CD4-positive, CD25-positive, alpha-beta regulatory T cell (primary cell): ENCODE results near the gene ARID1B. TPM values are rescaled to one million over a fixed set of nuclear protein-coding genes. Genes with fewer than 3 reads are reported as not detected.

Source experiments
- ATAC-seq, 2 donors: fragments of 150-1000 bp; cut with Tn5 transposase; one replicate each; pipeline ENCODE4 v1.10.0; 2021; ENCODE audit warnings: low read depth in 2 of 2, moderate number of reproducible peaks in 2 of 2, moderate library complexity in 1 of 2
- DNase-seq, 3 donors: peaks; one replicate each; pipeline versions ENCODE4 v3.0.0 to v3.0.0-alpha.2; 2012 to 2022; ENCODE audit warnings: mixed read lengths in 1 of 3
- H3K27ac ChIP-seq: one replicate; pipeline ENCODE4 v1.7.0; 2013; ENCODE audit warnings: mild to moderate bottlenecking, low read length; ENCODE audit not compliant: insufficient read depth, poor library complexity, severe bottlenecking
- H3K27me3 ChIP-seq: one replicate; pipeline ENCODE4 v1.7.0; 2013; ENCODE audit warnings: low read length; ENCODE audit not compliant: control insufficient read depth, insufficient read depth
- H3K36me3 ChIP-seq: one replicate; pipeline ENCODE4 v1.7.0; 2013; ENCODE audit warnings: mild to moderate bottlenecking, low read length, moderate library complexity; ENCODE audit not compliant: control insufficient read depth, insufficient read depth
- H3K4me1 ChIP-seq: 2 replicates; pipeline ENCODE4 v1.7.0; 2013; ENCODE audit warnings: mild to moderate bottlenecking, low read length; ENCODE audit not compliant: insufficient read depth, control insufficient read depth, poor library complexity, severe bottlenecking
- H3K4me3 ChIP-seq: one replicate; pipeline ENCODE4 v1.7.0; 2013; ENCODE audit warnings: low read depth, mild to moderate bottlenecking, low read length, moderate library complexity
- H3K9me3 ChIP-seq, 2 experiments: 1 replicate in 1 of 2; 2 replicates in 1 of 2; pipeline ENCODE4 v1.7.0; 2013; ENCODE audit warnings: low read length in 2 of 2, mild to moderate bottlenecking in 1 of 2, moderate library complexity in 1 of 2; ENCODE audit not compliant: control insufficient read depth in 2 of 2
- H3K27ac Mint-ChIP-seq, 3 donors: one replicate each; pipeline ENCODE4 v1.8.0; 2020 to 2022; ENCODE audit warnings: mild to moderate bottlenecking in 3 of 3, mixed read lengths in 3 of 3, moderate library complexity in 2 of 3
- H3K27me3 Mint-ChIP-seq: one replicate; pipeline ENCODE4 v1.8.0; 2022; ENCODE audit warnings: mild to moderate bottlenecking, mixed read lengths
- H3K36me3 Mint-ChIP-seq: one replicate; pipeline ENCODE4 v1.8.0; 2020; ENCODE audit warnings: mixed read lengths
- H3K4me1 Mint-ChIP-seq, 4 donors: one replicate each; pipeline ENCODE4 v1.8.0; 2020 to 2022; ENCODE audit warnings: mixed read lengths in 4 of 4, mild to moderate bottlenecking in 1 of 4
- H3K4me3 Mint-ChIP-seq, 4 donors: one replicate each; pipeline ENCODE4 v1.8.0; 2020 to 2022; ENCODE audit warnings: mild to moderate bottlenecking in 4 of 4, mixed read lengths in 4 of 4, moderate library complexity in 3 of 4
- H3K9me3 Mint-ChIP-seq, 7 donors: one replicate each; pipeline ENCODE4 v1.8.0; 2020 to 2022; ENCODE audit warnings: mixed read lengths in 7 of 7, mild to moderate bottlenecking in 3 of 7, moderate library complexity in 2 of 7
- polyA plus RNA-seq, 4 donors: library from polyadenylated mRNA; unstranded; fragments of 300-500 nt; fragmentation: Illumina TruSeq; gene quantifications; one replicate each; pipeline ENCODE4 v1.2.3, GENCODE V29; 2021
- total RNA-seq: library from RNA; stranded (reverse); gene quantifications from one replicate; pipeline ENCODE4 v1.2.3, GENCODE V29; 2022

ARID1B gene
- total and polyA plus RNA-seq, 5 donors from 2014 or later = 9.8 to 186 (median 12.4) TPM

- ATAC-seq = no peak
- DNase-seq = no peak
- H3K27me3 Mint-ChIP-seq = no peaks in the 10 kb centered on the region
- H3K4me3 Mint-ChIP-seq = no peak overlapping the region
- H3K9me3 Mint-ChIP-seq = no peaks in the 10 kb centered on the region
- peaks cover 4 to 20% (median 10%) of the 10 kb centered on the region in 4 donors for H3K4me1 Mint-ChIP-seq
- no peaks in the 10 kb centered on the region for H3K27me3 ChIP-seq
- no peak overlapping the region for H3K27ac ChIP-seq
- H3K36me3 Mint-ChIP-seq = peaks cover 39% of the 10 kb centered on the region
- peaks cover 4% of the 10 kb centered on the region for H3K4me1 ChIP-seq
- peaks cover 78% of the 10 kb centered on the region for H3K36me3 ChIP-seq
- H3K9me3 ChIP-seq = no peaks in the 10 kb centered on the region
- peak overlapping the region in 2 of 3 donors; percentile 29 to 76 for H3K27ac Mint-ChIP-seq
- no peak overlapping the region for H3K4me3 ChIP-seq
Measured at GRCh38 chr6:157185171-157185570, 408.0 kb downstream of the ARID1B start.

DNA sequence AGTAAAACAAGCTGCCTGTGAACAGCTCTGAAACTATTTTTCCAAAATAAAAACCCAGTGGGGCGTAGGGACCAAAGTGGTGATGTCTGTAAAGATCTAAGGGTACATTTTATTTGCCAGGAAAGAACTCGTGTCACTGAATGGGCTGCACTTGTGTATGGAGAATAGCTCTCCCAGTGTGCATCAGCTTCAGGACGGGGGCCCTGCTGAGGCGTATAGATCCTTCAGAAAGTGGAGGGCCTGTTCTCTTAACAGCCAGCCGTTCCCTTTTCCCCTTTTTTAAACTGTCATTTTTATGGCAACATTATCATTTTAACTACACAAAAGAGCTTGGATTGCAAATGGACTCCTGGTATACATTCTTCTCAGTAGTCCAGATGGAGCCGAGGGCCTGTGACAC is 408.8 kb downstream of the ARID1B start:
- Mint-ChIP-seq H3K4me1 (peaks cover 4 to 20% (median 14%) of the 10 kb centered on the region in 4 donors), H3K36me3 (peaks cover 47% of the 10 kb centered on the region), H3K27ac (peak overlapping the region in 1 of 3 donors; percentile 69)

GRCh38 chr6:157186785-157187181 is 409.6 kb downstream of the ARID1B start:
- no peak overlapping the region for H3K4me3 ChIP-seq

More for the DNA sequence above, 408.8 kb downstream of the ARID1B start:
- Histone ChIP-seq H3K27ac (no peak overlapping the region), H3K36me3 (peaks cover 82% of the 10 kb centered on the region), H3K9me3 (no peaks in the 10 kb centered on the region), H3K4me3 (no peak overlapping the region), H3K4me1 (peaks cover 4% of the 10 kb centered on the region), H3K27me3 (no peaks in the 10 kb centered on the region)
- ATAC-seq (no peak), DNase-seq (no peak)
- Mint-ChIP-seq H3K27me3 (no peaks in the 10 kb centered on the region), H3K9me3 (no peaks in the 10 kb centered on the region), H3K4me3 (no peak overlapping the region)

DNA sequence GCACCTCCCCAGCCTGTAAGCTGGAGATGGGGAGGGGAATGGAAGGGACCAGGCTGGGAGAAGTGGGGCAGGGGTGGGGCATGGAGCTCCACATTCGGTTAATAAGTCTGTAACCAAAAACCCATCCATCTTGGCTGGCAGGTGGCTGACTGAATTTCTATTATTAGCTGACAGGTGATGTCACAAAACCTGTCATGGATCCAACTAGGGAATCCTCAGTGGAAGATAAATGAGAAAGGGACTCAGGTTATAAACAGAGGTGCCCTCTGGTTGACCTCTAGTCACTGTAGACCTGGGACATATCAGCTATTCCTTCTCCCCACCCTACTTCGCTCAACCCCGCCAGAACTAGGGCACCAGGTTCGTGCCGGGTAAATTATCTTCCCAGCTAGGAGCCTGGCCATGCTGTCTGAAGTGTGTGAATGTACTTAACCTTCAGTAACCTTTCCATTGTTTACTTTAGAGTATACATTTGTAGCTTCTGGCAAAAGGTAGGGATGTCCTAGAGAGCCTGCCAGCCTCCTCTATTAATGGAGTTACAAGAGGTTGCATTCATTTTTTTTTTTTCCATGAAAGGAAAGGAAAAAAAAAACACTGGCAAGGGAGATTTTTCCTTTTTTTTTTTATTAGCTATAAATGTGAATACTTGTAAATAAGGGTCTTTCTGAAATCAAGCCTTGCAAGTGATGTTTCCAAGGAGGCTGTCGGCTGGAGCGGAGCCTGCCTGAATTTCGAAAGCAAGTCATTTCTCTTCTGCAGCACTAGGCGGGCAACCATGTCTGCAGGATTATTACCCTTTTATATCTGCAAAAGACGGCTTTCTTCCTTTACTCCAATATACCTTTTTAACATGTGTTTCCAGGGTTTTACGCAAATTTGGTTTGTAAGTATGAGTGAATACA is 410.3 kb downstream of the ARID1B start:
- Mint-ChIP-seq H3K27ac (peak overlapping the region in 1 of 3 donors; percentile 42), H3K4me3 (no peak overlapping the region)

More at GRCh38 chr6:157186785-157187181, 409.6 kb downstream of the ARID1B start:
- peaks cover 4% of the 10 kb centered on the region for H3K4me1 ChIP-seq
- peaks cover 4 to 22% (median 17%) of the 10 kb centered on the region in 4 donors for H3K4me1 Mint-ChIP-seq
- peak overlapping the region in 1 of 3 donors; percentile 42 for H3K27ac Mint-ChIP-seq
- no peaks in the 10 kb centered on the region for H3K9me3 ChIP-seq
- no peaks in the 10 kb centered on the region for H3K27me3 ChIP-seq
- DNase-seq = peak in 1 of 3 donors; percentile 20
- no peaks in the 10 kb centered on the region for H3K27me3 Mint-ChIP-seq
- H3K27ac ChIP-seq = no peak overlapping the region
- no peaks in the 10 kb centered on the region for H3K9me3 Mint-ChIP-seq
- peaks cover 51% of the 10 kb centered on the region for H3K36me3 Mint-ChIP-seq
- ATAC-seq = peak in 1 of 2 donors; percentile 34
- H3K4me3 Mint-ChIP-seq = no peak overlapping the region
- H3K36me3 ChIP-seq = peaks cover 79% of the 10 kb centered on the region

DNA sequence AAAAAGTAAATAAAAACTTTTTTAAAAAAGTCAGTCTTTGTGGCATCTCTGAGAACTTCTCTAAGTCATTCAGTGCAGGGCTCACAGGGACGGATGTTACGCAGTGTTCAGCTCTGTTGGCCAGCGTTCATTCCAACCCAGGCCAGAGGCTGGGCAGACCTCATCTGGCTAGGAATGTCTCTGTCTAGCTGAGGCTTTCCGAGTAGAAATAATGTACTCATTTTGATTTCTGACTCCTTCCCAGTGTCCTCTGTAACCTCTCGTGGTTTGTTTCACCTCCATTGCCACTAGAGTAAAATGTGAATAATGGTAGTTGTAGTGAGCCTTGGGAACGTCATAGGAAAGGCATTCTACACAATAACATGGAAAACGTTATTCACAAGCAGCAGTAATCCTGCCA is 411.0 kb downstream of the ARID1B start:
- Histone ChIP-seq H3K4me3 (no peak overlapping the region), H3K9me3 (no peaks in the 10 kb centered on the region), H3K27me3 (no peaks in the 10 kb centered on the region), H3K27ac (no peak overlapping the region), H3K4me1 (peaks cover 4% of the 10 kb centered on the region), H3K36me3 (peaks cover 80% of the 10 kb centered on the region)
- H3K4me1 Mint-ChIP-seq = peaks cover 14 to 34% (median 24%) of the 10 kb centered on the region in 4 donors
- no peak overlapping the region for H3K27ac Mint-ChIP-seq
- no peak overlapping the region for H3K4me3 Mint-ChIP-seq
- no peaks in the 10 kb centered on the region for H3K9me3 Mint-ChIP-seq
- H3K27me3 Mint-ChIP-seq = no peaks in the 10 kb centered on the region
- DNase-seq (no peak), ATAC-seq (no peak)
- peaks cover 49% of the 10 kb centered on the region for H3K36me3 Mint-ChIP-seq

More for the DNA sequence above, 410.3 kb downstream of the ARID1B start:
- Histone ChIP-seq H3K27ac (no peak overlapping the region), H3K4me1 (peaks cover 4% of the 10 kb centered on the region), H3K9me3 (no peaks in the 10 kb centered on the region), H3K36me3 (peaks cover 81% of the 10 kb centered on the region), H3K4me3 (no peak overlapping the region), H3K27me3 (no peaks in the 10 kb centered on the region)
- DNase-seq (no peak), ATAC-seq (no peak)
- H3K4me1 Mint-ChIP-seq = peaks cover 6 to 28% (median 18%) of the 10 kb centered on the region in 4 donors
- no peaks in the 10 kb centered on the region for H3K27me3 Mint-ChIP-seq
- no peaks in the 10 kb centered on the region for H3K9me3 Mint-ChIP-seq
- peaks cover 50% of the 10 kb centered on the region for H3K36me3 Mint-ChIP-seq

DNA sequence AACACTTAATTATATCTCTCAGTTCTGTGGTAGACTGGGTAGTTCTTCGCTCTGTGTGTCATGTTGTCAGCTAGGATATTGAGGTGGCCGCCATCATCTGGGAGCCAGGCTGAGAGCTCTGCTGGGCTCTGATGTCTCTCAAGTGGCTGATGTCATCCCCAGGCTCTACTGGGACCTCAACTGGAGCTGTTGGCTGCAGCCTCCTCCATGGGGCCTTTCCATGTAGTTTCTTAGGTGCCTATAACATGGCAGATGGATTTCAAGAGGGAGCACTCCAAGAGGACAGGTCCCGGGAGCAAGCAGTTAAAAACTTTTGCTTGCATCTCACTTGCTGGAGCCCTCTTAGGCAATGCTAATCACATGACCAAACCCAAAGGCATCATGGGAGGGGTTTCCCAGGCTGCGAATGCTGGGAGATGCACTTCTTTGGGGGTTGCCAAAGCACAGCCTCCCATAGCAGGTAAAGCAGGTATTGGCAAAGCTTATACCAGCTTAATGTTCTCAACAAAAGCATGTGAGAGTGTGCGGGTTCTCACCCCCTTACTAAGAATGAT is 416.3 kb downstream of the ARID1B start:
- Mint-ChIP-seq H3K4me1 (peaks cover 26 to 53% (median 44%) of the 10 kb centered on the region in 4 donors), H3K9me3 (no peaks in the 10 kb centered on the region), H3K36me3 (peaks cover 50% of the 10 kb centered on the region), H3K4me3 (no peak overlapping the region), H3K27me3 (no peaks in the 10 kb centered on the region), H3K27ac (peak overlapping the region in 2 of 3 donors; percentile 69 to 84)
- no peaks in the 10 kb centered on the region for H3K27me3 ChIP-seq
- H3K27ac ChIP-seq = no peak overlapping the region
- ATAC-seq (no peak), DNase-seq (no peak)
- peaks cover 59% of the 10 kb centered on the region for H3K36me3 ChIP-seq
- peaks cover 17% of the 10 kb centered on the region for H3K4me1 ChIP-seq
- H3K4me3 ChIP-seq = peak overlapping the region; percentile 34
- H3K9me3 ChIP-seq = no peaks in the 10 kb centered on the region

DNA sequence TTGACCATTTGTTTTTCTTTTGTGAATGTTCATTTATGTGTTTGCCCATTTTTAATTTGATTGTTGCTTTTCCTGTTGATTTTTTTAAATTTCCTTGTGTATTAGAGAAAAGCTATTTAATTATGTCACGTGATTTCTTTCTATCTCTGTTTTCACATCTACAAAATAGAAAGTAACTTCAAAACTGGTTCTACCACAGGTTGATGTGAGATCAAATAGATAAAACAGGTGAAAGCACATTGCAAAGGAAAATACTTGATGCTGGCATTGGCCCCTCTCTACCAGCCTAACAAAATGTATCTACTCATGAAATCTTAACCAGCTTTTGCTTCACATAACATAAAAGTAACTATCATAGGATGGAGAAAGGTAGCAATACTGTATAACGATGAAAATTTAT is 416.9 kb downstream of the ARID1B start:
- peak in 2 of 3 donors; percentile 13 to 27 for DNase-seq
- H3K27me3 Mint-ChIP-seq = no peaks in the 10 kb centered on the region
- Histone ChIP-seq H3K4me1 (peaks cover 17% of the 10 kb centered on the region), H3K36me3 (peaks cover 58% of the 10 kb centered on the region), H3K27me3 (no peaks in the 10 kb centered on the region), H3K4me3 (peak overlapping the region; percentile 34), H3K9me3 (no peaks in the 10 kb centered on the region), H3K27ac (no peak overlapping the region)
- no peak for ATAC-seq
- peak overlapping the region in 2 of 3 donors; percentile 50 to 75 for H3K27ac Mint-ChIP-seq
- H3K36me3 Mint-ChIP-seq = peaks cover 50% of the 10 kb centered on the region
- H3K9me3 Mint-ChIP-seq = no peaks in the 10 kb centered on the region
- peaks cover 26 to 50% (median 43%) of the 10 kb centered on the region in 4 donors for H3K4me1 Mint-ChIP-seq
- H3K4me3 Mint-ChIP-seq = no peak overlapping the region
